Left forelimb (tissue), 1 donor: ENCODE results near the gene KLF11.

Experiments used
- DNase-seq: peaks from one replicate; pipeline ENCODE4 v3.0.0-alpha.2; 2018; ENCODE audit warnings: low spot score

The KLF11 gene

GRCh38 chr2:10042301-10043161, 819 bp upstream of the KLF11 start:
- DNase-seq = peak; percentile 83

DNA sequence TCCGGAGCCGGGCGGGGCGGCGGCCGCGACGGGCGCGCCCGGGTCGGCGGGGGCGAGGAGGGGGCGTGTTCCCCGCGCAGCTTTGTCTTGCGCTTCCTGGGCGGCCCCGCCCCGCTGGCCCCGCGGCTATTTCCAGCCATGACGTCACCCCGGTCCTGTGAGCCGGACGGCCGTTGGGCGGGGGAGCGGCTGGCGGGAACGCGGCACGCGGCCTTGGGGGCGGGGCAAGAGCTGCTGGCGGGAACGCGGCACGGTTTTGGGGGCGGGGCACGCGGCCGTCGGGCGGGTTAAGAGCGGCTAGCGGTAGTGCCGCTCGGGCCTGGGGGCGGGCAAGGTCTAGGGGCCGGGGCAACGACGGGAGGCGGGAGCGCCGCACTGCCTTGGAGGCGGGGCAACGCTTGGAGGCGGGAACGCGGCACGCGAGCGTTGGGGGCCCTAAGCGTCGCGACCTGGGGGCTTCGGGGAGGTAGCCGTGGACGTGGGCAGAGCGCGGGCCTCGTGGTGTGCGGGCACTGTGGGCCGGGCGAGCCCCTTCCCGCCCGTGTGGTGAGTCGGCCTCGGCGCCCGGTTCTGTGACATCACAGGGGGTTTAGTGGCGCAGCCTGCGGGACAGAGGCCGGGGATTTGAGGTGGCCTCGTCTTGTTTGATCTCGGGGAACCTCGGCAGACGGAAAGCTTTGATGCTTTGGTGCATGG, 704 bp downstream of the KLF11 start:
- peak; percentile 99 for DNase-seq

- no peak for DNase-seq
Observed at GRCh38 chr2:10045561-10046355, 2.4 kb downstream of the KLF11 start.

DNA sequence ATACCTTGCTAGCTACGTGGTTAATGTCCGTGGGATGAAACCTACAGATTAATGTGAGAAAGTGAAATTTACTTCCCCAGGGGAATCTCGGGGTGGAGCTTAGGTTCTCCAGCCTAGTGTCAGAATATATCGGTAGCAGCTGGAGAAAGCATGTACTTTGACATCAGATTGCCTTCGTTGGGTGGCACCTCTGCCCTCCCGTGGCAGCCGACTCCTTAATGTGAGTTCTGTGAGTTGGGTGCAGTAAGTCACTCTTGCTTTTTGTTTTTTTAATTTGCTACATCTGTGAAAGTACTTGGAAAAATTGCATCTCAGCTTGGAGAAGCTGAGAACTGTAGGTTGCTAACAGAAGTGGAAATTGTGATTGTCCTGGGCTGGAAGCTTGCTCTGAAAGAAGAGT, 3.6 kb downstream of the KLF11 start:
- no peak for DNase-seq

- no peak for DNase-seq
Observed at GRCh38 chr2:10047616-10048500, 4.5 kb downstream of the KLF11 start.

DNA sequence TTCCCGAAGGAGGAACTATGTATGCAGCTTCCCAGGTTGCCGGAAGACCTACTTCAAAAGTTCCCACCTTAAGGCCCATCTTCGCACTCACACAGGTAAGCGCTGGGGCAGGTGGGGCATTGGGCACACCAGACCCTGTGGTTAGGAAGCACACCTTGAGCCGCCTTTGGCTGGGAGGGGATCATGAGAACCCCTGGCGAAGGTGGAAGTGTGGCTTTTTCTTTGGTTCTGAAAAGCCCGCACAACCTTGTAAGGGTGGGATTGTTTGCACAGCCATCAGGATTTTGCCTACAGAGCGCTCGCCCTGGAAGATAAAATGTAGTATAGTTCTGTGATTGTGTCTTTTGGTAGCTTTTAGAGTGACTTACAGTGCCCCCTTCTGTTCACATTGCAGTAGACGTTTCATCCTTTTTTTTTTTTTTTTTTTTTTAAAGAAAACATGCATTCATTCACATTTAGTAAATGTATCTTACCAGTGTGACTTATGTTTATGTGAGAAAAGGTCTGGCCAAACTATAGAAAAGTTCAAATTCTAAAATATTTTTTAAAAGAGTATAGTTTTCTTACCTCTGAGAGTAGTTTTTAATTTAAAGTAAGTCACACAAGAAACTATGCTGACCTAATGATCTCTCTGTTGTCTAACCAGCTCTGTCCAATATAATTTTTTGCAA, 5.3 kb downstream of the KLF11 start:
- DNase-seq = no peak

- no peak for DNase-seq
Observed at GRCh38 chr2:10052216-10052615, 8.9 kb downstream of the KLF11 start.

- DNase-seq = no peak
Observed at GRCh38 chr2:10053351-10053750, 10.0 kb downstream of the KLF11 start.

- no peak for DNase-seq
Observed at GRCh38 chr2:10054424-10054823, 11.1 kb downstream of the KLF11 start.

DNA sequence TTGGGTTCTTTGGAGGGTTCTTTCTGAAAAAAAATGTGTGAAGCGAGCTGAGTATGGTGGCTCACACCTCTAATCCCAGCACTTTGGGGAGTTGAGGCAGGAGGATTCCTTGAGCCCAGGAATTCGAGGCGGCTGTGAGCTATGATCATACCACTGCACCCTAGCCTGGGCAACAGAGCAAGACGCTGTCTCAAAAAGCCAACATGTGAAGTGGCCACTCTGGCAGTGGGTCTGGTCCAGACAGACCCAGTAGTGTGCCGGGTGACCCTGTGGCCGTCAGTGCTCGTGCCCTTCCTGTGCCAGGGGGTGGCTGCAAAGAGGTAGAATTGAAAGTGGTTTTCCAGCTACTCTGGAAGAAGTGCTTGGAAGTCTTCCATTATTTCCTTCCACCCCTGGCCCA, 11.6 kb downstream of the KLF11 start:
- no peak for DNase-seq

- DNase-seq = no peak
Observed at GRCh38 chr2:10056439-10056838, 13.1 kb downstream of the KLF11 start.

DNA sequence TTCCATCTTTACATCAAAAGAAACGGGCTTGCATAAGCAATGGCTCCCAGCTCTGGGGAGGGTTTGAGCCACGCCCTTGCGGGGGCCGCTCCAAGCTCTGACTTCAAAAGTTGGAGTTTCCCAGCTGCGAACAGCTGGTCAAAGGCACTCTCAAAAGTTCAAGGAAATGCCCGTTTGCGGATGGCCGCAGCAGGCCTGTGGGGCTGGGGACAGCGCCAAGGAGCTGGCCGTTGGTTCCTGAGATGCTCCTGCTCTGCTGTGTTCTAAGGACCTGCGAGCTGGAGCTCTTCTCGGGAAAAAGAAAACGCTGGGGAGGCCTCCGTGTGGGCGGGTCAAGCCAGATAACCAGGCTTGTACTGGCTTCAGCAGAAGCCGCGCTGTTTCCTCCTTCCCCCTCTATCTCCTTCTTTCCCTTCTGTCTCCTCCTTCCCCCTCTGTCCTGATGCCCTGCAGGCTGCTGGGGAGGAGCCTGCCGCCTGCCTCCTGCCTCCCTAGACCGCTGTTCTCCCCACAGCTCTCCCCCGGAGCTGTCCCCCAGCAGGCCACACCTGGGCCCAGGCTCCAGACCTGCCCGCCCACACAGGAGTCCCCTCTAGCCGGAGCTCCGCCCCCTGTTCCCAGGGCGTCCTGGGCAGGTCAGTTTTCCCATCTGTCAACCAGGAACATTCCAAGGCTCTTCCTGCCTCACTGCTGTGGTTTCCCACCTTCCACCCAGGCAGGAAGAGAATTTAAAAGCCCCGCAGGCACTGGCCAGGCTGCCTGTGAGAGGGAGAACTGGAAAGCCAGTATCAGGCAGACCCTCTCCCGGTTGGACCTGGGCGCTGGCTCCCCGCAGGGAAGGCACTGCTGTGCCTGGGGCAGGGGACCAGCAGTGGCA, 14.1 kb downstream of the KLF11 start:
- peak; percentile 85 for DNase-seq

DNA sequence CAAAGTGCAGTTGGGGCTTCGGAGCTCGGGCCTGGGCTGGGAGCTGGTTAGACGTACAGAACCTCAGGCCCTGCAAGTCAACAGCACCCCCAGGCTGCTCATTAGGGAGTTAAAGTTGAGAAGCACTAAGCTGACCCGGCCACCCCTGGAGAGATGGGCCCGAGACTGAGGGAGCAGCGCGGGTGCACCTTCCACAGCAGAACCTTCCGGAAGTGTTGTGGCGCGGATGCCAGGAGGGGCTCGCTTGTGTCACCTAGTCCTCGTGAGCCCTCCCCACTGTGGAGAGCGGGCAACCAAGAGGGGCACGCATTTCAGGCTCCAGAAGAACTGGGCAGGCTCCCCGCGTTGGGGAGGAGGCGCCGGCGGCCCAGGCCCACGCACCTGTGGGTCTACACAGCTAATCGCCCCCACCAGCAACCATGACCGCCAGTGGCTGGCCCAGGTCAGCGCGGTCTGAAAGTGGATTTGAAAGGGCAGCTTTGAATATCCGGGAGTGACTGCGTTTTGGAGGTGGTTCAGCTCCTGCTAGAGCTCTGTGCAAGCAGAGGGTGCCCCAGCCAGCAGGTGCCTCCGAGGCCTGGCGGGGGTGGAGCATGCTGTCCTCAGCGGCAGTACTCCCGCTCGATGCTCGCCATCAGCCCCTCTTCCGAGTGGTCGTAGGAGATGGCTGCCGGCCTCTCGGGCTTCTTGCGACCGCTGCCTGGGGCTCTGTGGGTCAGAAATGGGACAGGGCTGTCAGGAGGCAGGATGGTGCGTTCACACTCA, 15.1 kb downstream of the KLF11 start:
- DNase-seq = no peak

DNA sequence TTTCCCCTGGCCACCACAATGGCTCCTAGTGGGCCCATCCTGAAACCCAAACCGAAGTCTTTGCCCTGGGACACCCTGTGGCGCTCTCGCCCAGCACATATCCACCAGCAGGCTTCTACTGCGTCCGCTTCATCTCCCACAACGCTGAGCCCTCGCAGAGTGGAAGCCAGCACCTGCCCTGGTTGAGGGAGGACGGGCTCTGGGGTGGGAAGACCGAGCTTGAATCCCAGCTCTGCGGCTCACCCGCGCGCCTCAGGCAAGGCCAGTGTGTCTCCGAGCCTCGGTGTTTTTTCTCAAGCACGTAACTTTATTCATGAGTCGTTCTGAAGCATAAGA, 15.6 kb downstream of the KLF11 start:
- DNase-seq = no peak

GRCh38 chr2:10059552-10060335, 16.4 kb downstream of the KLF11 start:
- no peak for DNase-seq

GRCh38 chr2:10061221-10061925, 18.0 kb downstream of the KLF11 start:
- DNase-seq = no peak

- no peak for DNase-seq
Observed at GRCh38 chr2:10062931-10063365, 19.6 kb downstream of the KLF11 start.

DNA sequence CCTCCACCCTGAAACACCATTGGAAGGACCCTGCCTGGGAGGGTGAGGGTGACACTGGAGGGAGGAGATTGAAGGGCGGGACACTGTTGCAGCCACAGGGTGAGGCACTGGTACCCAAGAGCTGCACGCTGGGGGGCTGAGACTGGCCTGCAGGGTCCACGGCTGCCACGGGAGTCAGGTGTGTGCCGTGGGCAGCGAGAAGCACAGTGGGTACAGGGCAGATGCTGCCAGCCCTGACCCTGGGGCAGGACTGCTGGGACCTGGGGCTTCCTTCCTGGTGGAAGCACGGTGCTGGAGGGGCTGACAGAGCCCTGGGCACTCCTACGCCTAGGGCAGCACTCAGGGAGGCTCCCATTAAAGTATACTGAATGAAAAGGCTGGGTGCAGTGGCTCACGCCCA, 20.2 kb downstream of the KLF11 start:
- DNase-seq = no peak
